DMS 273 (cell line): ENCODE results near the gene CCDC195.

Source experiments
- DNase-seq: peaks from one replicate; lab custom pipeline; 2025; ENCODE audit not compliant: unreplicated experiment; lab: John Stamatoyannopoulos, UW

Gene CCDC195

GRCh38 chr2:224716201-224716600 lies at the start of gene CCDC195:
Gene CCDC195 (minus strand): TSS chr2:224716365. CDS start chr2:224716365, 0 bp downstream.
- no peak for DNase-seq

GRCh38 chr2:224764565-224765236 lies 48.5 kb upstream of the CCDC195 start:
- DNase-seq: no peak

- DNase-seq: no peak
Measured at GRCh38 chr2:224757934-224758548, 41.9 kb upstream of the CCDC195 start.

- no peak for DNase-seq
Measured at GRCh38 chr2:224753743-224754540, 37.8 kb upstream of the CCDC195 start.

- no peak for DNase-seq
Measured at GRCh38 chr2:224751996-224752698, 36.0 kb upstream of the CCDC195 start.

GRCh38 chr2:224749136-224749535 lies 33.0 kb upstream of the CCDC195 start:
- peak; percentile 24 for DNase-seq

GRCh38 chr2:224747765-224748164 lies 31.6 kb upstream of the CCDC195 start:
- DNase-seq: no peak

- DNase-seq: no peak
Measured at GRCh38 chr2:224736227-224736626, 20.1 kb upstream of the CCDC195 start.

- no peak for DNase-seq
Measured at GRCh38 chr2:224734949-224735348, 18.8 kb upstream of the CCDC195 start.

- no peak for DNase-seq
Measured at GRCh38 chr2:224731665-224732064, 15.5 kb upstream of the CCDC195 start.

GRCh38 chr2:224729435-224729834 lies 13.3 kb upstream of the CCDC195 start:
- no peak for DNase-seq

- no peak for DNase-seq
Measured at GRCh38 chr2:224724331-224724730, 8.2 kb upstream of the CCDC195 start.

- DNase-seq: no peak
Measured at GRCh38 chr2:224723586-224724217, 7.5 kb upstream of the CCDC195 start.

- DNase-seq: peak; percentile 28
Measured at GRCh38 chr2:224722770-224723169, 6.6 kb upstream of the CCDC195 start.

- peak; percentile 16 for DNase-seq
Measured at GRCh38 chr2:224722250-224722649, 6.1 kb upstream of the CCDC195 start.

- no peak for DNase-seq
Measured at GRCh38 chr2:224716921-224717320, 756 bp upstream of the CCDC195 start.

- DNase-seq: no peak
Measured at GRCh38 chr2:224711859-224712665, 4.1 kb downstream of the CCDC195 start.

GRCh38 chr2:224711381-224711780 lies 4.8 kb downstream of the CCDC195 start:
- DNase-seq: no peak

- DNase-seq: no peak
Measured at GRCh38 chr2:224709301-224709700, 6.9 kb downstream of the CCDC195 start.

- DNase-seq: no peak
Measured at GRCh38 chr2:224694502-224694901, 21.7 kb downstream of the CCDC195 start.
